Spleen (tissue), 11 donors: ENCODE results near the gene C1orf53. TPM values are rescaled to one million over a fixed set of nuclear protein-coding genes. Genes with fewer than 3 reads are reported as not detected.
A peak's percentile ranks its signal among the peaks of the same experiment; 100 is the strongest.

Experiments
- DNase-seq: peaks from one replicate; pipeline ENCODE4 v3.0.0-alpha.2; 2020
- H3K27ac ChIP-seq, 8 donors: fragments of 200-600 bp; sonication (generic) in 7 of 8; 1 replicate in 4 of 8; 2 replicates in 4 of 8; pipeline versions ENCODE4 v1.5.0 to v1.8.0; 2016 to 2021; ENCODE audit warnings: inconsistent platforms in 4 of 8, mild to moderate bottlenecking in 4 of 8, moderate library complexity in 1 of 8
- H3K27me3 ChIP-seq, 7 donors: fragments of 200-600 bp; sonication (generic) in 6 of 7; replicated peaks in 1 of 7; 1 replicate in 4 of 7; 2 replicates in 3 of 7; pipeline versions ENCODE4 v1.5.0 to v1.8.0; 2016 to 2021; ENCODE audit warnings: inconsistent platforms in 3 of 7, mild to moderate bottlenecking in 1 of 7
- H3K36me3 ChIP-seq, 6 donors: fragments of 200-600 bp; sonication (generic) in 5 of 6; 1 replicate in 4 of 6; 2 replicates in 2 of 6; pipeline versions ENCODE4 v1.5.0 to v1.8.0; 2016 to 2021; ENCODE audit warnings: inconsistent platforms in 2 of 6
- H3K4me1 ChIP-seq, 6 donors: fragments of 200-600 bp; sonication (generic) in 5 of 6; 1 replicate in 3 of 6; 2 replicates in 3 of 6; pipeline versions ENCODE4 v1.5.0 to v1.8.0; 2016 to 2021; ENCODE audit warnings: inconsistent platforms in 3 of 6
- H3K4me3 ChIP-seq, 8 donors: fragments of 200-600 bp; sonication (generic) in 7 of 8; 1 replicate in 4 of 8; 2 replicates in 4 of 8; pipeline versions ENCODE4 v1.5.0 to v1.8.0; 2016 to 2021; ENCODE audit warnings: inconsistent platforms in 4 of 8, mild to moderate bottlenecking in 4 of 8, moderate library complexity in 2 of 8
- H3K9me3 ChIP-seq, 8 donors: fragments of 200-600 bp; sonication (generic) in 7 of 8; 1 replicate in 4 of 8; 2 replicates in 4 of 8; pipeline versions ENCODE4 v1.5.0 to v1.8.0; 2016 to 2021; ENCODE audit warnings: inconsistent platforms in 4 of 8
- POLR2A ChIP-seq, 3 donors: fragments of 450-650 bp; IDR thresholded peaks; one replicate each; pipeline ENCODE4 v1.5.1; 2017; ENCODE audit warnings: antibody characterized with exemption in 3 of 3, mild to moderate bottlenecking in 1 of 3
- POLR2AphosphoS5 ChIP-seq, 3 donors: sonication (generic); formaldehyde crosslinking; IDR thresholded peaks; one replicate each; pipeline ENCODE4 v1.5.1; 2017; ENCODE audit warnings: antibody characterized with exemption in 3 of 3
- WGBS, 5 donors: extraction: QIAGEN DNeasy Blood & Tissue Kit in 3 of 5; methylation state at CpG; one replicate each; pipeline versions ENCODE4 v1.1.5 to v1.1.7; 2013 to 2018; 5-methylcytosine and 5-hydroxymethylcytosine counted together
- intact Hi-C: fragments of 100-400 bp; cut with DNase I; formaldehyde crosslinking; loops from one replicate; pipeline ENCODE4 v1.15.0; 2023; ENCODE audit warnings: low total_unique reads
- polyA plus RNA-seq, 3 donors: library from polyadenylated mRNA; stranded (reverse); fragments of 200-250 nt; gene quantifications; one replicate each; pipeline ENCODE4 v1.2.1, GENCODE V29; 2013
- total RNA-seq, 7 donors: library from RNA; depleted of rRNA in 3 of 7; stranded (reverse); fragments of >200 nt in 3 of 7; fragmentation: NEBNext Ultra II Directional in 4 of 7; extraction: Animal tissue kit (Norgen Biotek cat#: 25700) in 4 of 7; gene quantifications; one replicate each; pipeline versions ENCODE4 v1.1.0 to v1.2.1, GENCODE V29; 2016 to 2021
- TF ChIP-seq, protein P1 (sequence below), 11 experiments: fragments of 200-600 bp in 7 of 11; fragments of 450-650 bp in 4 of 11; sonication (generic) in 4 of 11; IDR thresholded peaks in 8 of 11; conservative IDR thresholded peaks in 3 of 11; 1 replicate in 7 of 11; 2 replicates in 4 of 11; pipeline versions ENCODE4 v1.4.0 to v1.8.0; 2016 to 2021; ENCODE audit warnings: antibody characterized with exemption in 11 of 11, inconsistent platforms in 4 of 11, mild to moderate bottlenecking in 1 of 11
- donor health status: healthy with polysubstance abuse.
- donor health status: DM: no; HTN: no; CAD: no; lungs with moderate emphysema.
- donor health status: DM: no; HTN: no; CAD: no.
- donor health status: Bipolar disorder and iron deficiency.
- donor health status: healthy.
- donor health status: DM: no; HTN: no; CAD: no.
- donor health status: DM: yes; HTN: yes; CAD: no.

Gene C1orf53
- total and polyA plus RNA-seq, 10 donors, result 0.50 to 8.6 (median 3.0) TPM; not detected in 2

DNA sequence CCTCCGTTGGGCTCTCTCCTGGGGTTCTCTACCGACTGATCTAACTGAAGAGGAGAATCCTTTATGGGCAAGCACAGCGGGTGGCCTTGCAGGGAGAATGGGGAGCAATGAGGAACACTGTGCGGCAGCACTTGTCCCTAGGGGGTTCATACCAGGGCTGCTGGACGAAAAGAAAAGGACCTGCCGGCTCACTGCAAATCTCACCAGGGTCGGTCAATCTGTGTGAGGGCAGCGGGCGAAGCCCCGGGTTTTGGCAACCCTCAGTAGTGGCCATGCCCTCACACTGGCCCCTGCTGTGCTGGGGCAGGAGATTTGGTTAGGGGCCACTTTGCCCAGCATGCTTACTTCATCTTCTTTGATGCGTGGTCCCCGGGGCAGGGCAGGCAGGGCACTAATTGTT, 20.6 kb downstream of the C1orf53 start:
- H3K4me3 ChIP-seq, result no peak overlapping the region
- H3K4me1 ChIP-seq, result peaks cover 21 to 35% (median 27%) of the 10 kb centered on the region in 6 donors
- no peak for TF ChIP-seq POLR2AphosphoS5 (IDR thresholded peaks at IDR 0.05)
- TF ChIP-seq POLR2A (IDR thresholded peaks at IDR 0.05), result no peak
- TF ChIP-seq, protein P1, sequence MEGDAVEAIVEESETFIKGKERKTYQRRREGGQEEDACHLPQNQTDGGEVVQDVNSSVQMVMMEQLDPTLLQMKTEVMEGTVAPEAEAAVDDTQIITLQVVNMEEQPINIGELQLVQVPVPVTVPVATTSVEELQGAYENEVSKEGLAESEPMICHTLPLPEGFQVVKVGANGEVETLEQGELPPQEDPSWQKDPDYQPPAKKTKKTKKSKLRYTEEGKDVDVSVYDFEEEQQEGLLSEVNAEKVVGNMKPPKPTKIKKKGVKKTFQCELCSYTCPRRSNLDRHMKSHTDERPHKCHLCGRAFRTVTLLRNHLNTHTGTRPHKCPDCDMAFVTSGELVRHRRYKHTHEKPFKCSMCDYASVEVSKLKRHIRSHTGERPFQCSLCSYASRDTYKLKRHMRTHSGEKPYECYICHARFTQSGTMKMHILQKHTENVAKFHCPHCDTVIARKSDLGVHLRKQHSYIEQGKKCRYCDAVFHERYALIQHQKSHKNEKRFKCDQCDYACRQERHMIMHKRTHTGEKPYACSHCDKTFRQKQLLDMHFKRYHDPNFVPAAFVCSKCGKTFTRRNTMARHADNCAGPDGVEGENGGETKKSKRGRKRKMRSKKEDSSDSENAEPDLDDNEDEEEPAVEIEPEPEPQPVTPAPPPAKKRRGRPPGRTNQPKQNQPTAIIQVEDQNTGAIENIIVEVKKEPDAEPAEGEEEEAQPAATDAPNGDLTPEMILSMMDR (IDR thresholded peaks at IDR 0.05 in 8 of 11, conservative IDR thresholded peaks at IDR 0.05 in 3 of 11), result no peak
- intact Hi-C loops, result loop anchor here (2.0 to 10.0 kb wide), 3 partner anchors 302 to 542 kb away; no protein-coding TSS in a partner anchor
- H3K27ac ChIP-seq, result no peak overlapping the region
- no peaks in the 10 kb centered on the region for H3K9me3 ChIP-seq
- WGBS, 5 donors, result 66 to 76% (median 73%) methylated on average over 10 to 12 of the region's 12 CpGs
- DNase-seq, result no peak
- H3K27me3 ChIP-seq, result peaks cover 3 to 96% (median 61%) of the 10 kb centered on the region in 7 donors
- no peaks in the 10 kb centered on the region for H3K36me3 ChIP-seq

DNA sequence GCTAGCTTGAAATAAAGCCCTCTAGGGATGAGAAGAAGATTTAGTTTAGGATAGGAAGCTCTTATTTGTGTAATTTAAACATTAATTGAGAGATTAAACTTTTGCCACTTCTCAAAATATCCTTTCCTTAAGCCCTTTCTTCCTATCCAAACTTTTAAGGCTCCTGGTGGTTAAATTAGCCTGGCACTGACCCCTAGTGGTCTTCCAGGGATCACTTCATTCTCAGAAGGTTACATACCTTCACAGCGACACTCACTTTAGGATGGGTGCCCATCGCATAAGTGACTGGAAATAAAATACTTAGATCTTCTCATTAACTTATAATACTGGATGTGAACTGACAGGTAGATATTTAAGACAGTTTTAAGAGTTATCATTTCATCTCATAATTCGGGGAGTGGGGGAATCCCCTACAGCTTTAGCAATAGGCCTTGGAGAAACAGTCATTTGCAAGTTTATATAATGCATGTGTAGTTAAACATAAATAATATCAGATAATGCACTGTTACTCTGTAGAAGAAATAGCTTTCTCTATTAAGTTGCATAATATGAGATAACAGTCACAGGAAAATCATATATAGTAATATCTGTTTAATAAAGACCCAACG, 22.2 kb downstream of the C1orf53 start:
- H3K36me3 ChIP-seq, result no peaks in the 10 kb centered on the region
- WGBS, 5 donors, result 14 to 41% (median 40%) methylated on average over 2 to 4 of the region's 4 CpGs
- TF ChIP-seq, protein P1 (IDR thresholded peaks at IDR 0.05 in 8 of 11, conservative IDR thresholded peaks at IDR 0.05 in 3 of 11), result peak in 10 of 11 experiments; percentile 40 to 75 (median 61)
- TF ChIP-seq POLR2AphosphoS5 (IDR thresholded peaks at IDR 0.05), result no peak
- DNase-seq, result no peak
- H3K4me1 ChIP-seq, result peaks cover 8 to 24% (median 16%) of the 10 kb centered on the region in 6 donors
- intact Hi-C loops, result loop anchor here (5.0 to 10.0 kb wide), 2 partner anchors 402 to 540 kb away; no protein-coding TSS in a partner anchor
- no peak overlapping the region for H3K4me3 ChIP-seq
- H3K27me3 ChIP-seq, result peaks cover 3 to 96% (median 58%) of the 10 kb centered on the region in 7 donors
- no peak overlapping the region for H3K27ac ChIP-seq
- H3K9me3 ChIP-seq, result no peaks in the 10 kb centered on the region

DNA sequence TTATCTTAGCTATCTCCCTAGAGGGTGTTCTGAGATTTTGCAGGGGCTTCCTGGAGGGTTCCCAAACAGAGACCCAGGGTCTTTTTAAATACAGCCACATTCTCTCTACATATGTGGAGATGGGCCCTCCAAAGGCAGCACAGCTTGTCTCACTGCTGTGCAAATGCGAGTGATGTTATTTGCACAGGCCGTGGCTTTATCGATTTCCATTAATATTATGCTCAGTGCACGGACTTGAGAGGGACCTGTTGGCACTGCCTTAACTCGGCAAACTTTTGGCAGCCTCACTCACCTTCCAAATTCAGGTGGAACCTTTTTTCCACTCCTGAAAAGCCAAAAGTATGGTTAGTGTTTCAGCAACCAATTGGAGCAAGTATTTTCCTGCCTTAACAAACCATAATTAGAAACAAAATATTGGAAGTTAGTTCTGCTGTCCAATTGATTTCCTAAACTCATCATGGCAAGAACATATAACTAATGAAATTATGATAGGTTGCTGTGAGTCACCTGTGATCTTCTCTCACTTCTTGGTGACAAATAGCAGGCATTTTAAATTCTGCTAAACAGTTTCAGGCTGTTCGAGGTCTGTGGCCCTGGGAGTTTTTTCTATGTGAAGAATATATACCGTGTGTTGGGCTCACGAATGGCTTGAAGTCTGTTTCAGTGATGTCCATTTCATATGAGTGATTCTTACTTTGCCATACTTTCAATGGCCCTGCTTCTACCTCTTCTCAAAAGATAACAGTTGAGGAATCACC, 25.7 kb downstream of the C1orf53 start:
- DNase-seq, result no peak
- Histone ChIP-seq H3K4me1 (peaks cover 0 to 5% (median 4%) of the 10 kb centered on the region in 6 donors), H3K36me3 (no peaks in the 10 kb centered on the region), H3K27ac (no peak overlapping the region), H3K4me3 (no peak overlapping the region), H3K9me3 (no peaks in the 10 kb centered on the region), H3K27me3 (peaks cover 0 to 93% (median 50%) of the 10 kb centered on the region in 7 donors)
- 87 to 91% (median 90%) methylated on average over 8 of the region's 8 CpGs for WGBS, 5 donors
- TF ChIP-seq POLR2AphosphoS5 (IDR thresholded peaks at IDR 0.05) (no peak), POLR2A (IDR thresholded peaks at IDR 0.05) (no peak)
- TF ChIP-seq, protein P1 (IDR thresholded peaks at IDR 0.05 in 8 of 11, conservative IDR thresholded peaks at IDR 0.05 in 3 of 11), result no peak
- intact Hi-C loops, result loop anchor here (10.0 kb wide), 1 partner anchor 537 kb away; no protein-coding TSS in a partner anchor

DNA sequence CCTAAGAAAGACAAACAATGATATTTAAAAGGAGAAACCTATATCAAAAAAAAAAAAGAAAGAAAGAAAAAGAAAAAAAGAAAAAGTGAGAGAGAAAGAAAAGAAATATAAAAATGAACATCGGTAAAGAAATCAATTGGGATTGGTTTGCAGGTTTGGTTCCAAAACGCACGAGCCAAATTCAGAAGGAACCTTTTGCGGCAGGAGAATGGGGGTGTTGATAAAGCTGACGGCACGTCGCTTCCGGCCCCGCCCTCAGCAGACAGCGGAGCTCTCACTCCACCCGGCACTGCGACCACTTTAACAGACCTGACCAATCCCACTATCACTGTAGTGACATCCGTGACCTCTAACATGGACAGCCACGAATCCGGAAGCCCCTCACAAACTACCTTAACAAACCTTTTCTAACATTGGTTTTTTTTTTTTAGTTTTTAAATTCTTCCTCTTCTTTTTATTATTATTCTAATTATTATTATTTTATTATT, 26.5 kb downstream of the C1orf53 start:
- 9 to 12% (median 10%) methylated on average over 15 of the region's 15 CpGs for WGBS, 5 donors
- Histone ChIP-seq H3K27me3 (peaks cover 0 to 93% (median 52%) of the 10 kb centered on the region in 7 donors), H3K36me3 (no peaks in the 10 kb centered on the region), H3K27ac (no peak overlapping the region), H3K9me3 (no peaks in the 10 kb centered on the region), H3K4me3 (no peak overlapping the region), H3K4me1 (peaks cover 0 to 5% (median 4%) of the 10 kb centered on the region in 6 donors)
- intact Hi-C loops, result loop anchor here (10.0 kb wide), 1 partner anchor 536 kb away; no protein-coding TSS in a partner anchor
- TF ChIP-seq, protein P1 (IDR thresholded peaks at IDR 0.05 in 8 of 11, conservative IDR thresholded peaks at IDR 0.05 in 3 of 11), result no peak
- DNase-seq, result no peak
